CD4-positive, alpha-beta T cell treated with Interleukin-15 for 1 hour (primary cell): Measurements from ENCODE around the gene SMPD3.

Experiments
- DNase-seq: peaks from one replicate; pipeline ENCODE4 v3.0.0-alpha.2; 2020

Gene SMPD3

DNA sequence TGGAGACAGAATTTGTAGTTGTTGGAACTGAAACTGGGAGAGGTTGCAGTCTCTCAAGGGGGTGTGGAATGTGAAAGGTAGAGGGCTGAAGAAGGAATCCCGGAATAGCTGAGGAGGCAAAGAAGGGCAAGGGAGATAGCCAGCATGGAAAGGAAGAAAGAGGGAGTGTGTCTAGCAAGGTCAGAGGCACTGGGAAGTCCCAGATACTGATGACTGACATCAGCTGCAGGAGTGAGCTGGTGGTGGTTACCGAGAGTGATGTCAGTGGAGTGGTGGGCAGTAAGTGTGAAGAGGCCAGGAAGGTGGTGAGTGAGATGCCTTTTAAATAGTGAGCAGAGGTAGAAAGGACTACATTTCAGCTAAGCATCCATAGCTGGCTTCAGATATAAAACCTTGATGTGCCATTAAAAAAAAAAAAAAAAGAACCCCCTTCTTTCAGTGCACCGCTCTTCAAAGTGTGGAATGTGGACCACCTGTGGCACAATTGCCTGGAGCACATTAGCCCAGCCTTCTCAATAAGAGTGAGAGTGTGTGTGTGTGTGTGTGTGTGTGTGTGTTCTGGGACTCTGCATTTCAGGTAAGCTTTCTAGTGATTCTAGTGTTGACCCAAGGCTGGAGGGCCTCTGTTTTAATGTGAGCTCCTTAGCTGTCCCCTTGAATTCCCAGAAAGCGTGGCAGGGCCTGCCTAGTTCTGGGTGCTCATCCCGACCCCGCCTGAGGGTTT lies 129.0 kb downstream of the SMPD3 start:
- no peak for DNase-seq

- no peak for DNase-seq
These were observed 135.2 kb downstream of the SMPD3 start for GRCh38 chr16:68313116-68313515.

DNA sequence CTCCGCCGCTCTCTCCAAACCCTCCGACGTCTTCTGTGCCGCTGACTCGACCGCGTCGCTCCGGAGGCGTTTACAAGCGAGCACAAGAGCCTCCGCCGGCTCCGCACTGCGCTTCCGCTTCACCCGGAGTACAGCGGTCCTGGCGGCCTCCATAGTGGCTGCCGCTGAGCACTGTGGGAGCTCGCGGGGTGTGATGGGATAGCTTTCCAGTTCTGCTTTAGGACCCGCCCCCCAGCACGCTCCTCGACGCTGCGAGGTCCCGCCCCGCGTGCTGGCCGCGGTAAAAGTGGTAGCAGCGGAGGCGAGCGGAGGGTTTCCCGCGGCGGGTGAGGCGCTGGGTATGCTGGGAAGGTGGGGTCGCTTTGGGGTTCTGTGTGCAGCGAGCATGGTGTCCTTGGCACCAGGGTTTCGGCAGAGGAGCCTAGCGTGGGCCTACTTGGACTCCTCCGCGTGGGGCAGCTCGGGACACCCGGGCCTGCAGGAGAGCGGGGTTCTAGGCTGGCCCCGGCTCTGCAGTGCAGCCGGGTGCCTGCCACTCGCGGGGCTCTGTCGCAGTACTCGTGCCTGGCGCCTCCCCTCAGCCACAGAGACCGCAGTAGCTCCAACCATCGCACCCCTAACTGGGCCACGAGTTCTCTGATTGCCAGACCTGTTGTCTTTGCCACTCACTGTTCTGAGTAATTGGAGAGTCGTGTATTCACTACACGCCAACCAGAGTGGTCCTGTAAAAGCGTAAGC lies 137.4 kb downstream of the SMPD3 start, which contains the start of the genes PRMT7 and SLC7A6OS:
Gene PRMT7 (plus strand): TSS at position 246 of the 738 bp plus-strand sequence. CDS start 4,961 bp downstream, outside the sequence.
Gene SLC7A6OS (minus strand): TSS at position 173 of the 738 bp plus-strand sequence. CDS start 20 bp downstream, at position 153.
- DNase-seq, result peak; percentile 92

GRCh38 chr16:68310437-68310773 lies 137.9 kb downstream of the SMPD3 start:
- no peak for DNase-seq

DNA sequence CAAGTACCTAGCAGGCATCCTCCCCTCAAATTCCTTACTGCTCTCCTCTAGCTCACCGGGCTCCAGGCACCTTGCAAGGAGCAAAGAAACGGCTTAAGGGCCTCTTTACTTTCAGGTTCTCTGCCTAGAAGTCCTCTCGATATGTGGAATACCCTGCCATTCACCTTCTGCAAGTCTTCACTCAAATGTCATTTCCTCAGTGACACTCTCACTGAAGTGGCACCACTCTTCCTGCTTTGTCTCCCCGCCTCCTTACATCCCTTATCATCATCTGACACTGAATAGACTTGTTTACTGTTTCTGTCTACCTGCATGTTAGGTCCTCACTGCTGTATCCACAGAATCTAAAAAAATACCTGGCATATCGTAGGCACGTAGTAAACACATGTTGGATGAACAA lies 138.5 kb downstream of the SMPD3 start:
- DNase-seq, result no peak
